Measurements from ENCODE around the gene FABP1. TPM values are rescaled to one million over a fixed set of nuclear protein-coding genes. Genes with fewer than 3 reads are reported as not detected.

Gene FABP1
- total and polyA plus RNA-seq, 2 of the 8 experiments (the other 6 are each of a cell fraction or from before 2014, with no cell fraction given): 0.09 TPM; not detected in 1

DNA sequence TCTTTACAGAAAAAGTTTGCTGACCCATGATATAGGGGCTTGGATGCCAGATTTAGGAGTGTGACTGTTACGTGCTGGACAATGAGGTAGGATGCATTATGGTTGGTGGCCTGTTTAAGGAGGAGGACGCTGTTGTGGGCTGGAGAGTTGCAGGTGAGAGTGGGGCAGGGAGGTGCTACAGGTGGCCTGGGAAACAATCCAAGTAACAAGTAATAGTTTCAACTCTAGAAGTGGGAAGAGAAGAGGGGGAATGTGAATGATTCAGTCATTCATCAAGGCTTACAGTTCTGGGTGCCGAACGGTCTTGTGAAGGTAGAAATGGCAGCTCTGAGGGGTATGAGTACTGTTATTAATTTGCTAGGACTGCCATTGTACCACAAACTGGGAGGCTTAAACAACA, 6.2 kb downstream of the FABP1 start (continued):
- TF ChIP-seq, protein P1, sequence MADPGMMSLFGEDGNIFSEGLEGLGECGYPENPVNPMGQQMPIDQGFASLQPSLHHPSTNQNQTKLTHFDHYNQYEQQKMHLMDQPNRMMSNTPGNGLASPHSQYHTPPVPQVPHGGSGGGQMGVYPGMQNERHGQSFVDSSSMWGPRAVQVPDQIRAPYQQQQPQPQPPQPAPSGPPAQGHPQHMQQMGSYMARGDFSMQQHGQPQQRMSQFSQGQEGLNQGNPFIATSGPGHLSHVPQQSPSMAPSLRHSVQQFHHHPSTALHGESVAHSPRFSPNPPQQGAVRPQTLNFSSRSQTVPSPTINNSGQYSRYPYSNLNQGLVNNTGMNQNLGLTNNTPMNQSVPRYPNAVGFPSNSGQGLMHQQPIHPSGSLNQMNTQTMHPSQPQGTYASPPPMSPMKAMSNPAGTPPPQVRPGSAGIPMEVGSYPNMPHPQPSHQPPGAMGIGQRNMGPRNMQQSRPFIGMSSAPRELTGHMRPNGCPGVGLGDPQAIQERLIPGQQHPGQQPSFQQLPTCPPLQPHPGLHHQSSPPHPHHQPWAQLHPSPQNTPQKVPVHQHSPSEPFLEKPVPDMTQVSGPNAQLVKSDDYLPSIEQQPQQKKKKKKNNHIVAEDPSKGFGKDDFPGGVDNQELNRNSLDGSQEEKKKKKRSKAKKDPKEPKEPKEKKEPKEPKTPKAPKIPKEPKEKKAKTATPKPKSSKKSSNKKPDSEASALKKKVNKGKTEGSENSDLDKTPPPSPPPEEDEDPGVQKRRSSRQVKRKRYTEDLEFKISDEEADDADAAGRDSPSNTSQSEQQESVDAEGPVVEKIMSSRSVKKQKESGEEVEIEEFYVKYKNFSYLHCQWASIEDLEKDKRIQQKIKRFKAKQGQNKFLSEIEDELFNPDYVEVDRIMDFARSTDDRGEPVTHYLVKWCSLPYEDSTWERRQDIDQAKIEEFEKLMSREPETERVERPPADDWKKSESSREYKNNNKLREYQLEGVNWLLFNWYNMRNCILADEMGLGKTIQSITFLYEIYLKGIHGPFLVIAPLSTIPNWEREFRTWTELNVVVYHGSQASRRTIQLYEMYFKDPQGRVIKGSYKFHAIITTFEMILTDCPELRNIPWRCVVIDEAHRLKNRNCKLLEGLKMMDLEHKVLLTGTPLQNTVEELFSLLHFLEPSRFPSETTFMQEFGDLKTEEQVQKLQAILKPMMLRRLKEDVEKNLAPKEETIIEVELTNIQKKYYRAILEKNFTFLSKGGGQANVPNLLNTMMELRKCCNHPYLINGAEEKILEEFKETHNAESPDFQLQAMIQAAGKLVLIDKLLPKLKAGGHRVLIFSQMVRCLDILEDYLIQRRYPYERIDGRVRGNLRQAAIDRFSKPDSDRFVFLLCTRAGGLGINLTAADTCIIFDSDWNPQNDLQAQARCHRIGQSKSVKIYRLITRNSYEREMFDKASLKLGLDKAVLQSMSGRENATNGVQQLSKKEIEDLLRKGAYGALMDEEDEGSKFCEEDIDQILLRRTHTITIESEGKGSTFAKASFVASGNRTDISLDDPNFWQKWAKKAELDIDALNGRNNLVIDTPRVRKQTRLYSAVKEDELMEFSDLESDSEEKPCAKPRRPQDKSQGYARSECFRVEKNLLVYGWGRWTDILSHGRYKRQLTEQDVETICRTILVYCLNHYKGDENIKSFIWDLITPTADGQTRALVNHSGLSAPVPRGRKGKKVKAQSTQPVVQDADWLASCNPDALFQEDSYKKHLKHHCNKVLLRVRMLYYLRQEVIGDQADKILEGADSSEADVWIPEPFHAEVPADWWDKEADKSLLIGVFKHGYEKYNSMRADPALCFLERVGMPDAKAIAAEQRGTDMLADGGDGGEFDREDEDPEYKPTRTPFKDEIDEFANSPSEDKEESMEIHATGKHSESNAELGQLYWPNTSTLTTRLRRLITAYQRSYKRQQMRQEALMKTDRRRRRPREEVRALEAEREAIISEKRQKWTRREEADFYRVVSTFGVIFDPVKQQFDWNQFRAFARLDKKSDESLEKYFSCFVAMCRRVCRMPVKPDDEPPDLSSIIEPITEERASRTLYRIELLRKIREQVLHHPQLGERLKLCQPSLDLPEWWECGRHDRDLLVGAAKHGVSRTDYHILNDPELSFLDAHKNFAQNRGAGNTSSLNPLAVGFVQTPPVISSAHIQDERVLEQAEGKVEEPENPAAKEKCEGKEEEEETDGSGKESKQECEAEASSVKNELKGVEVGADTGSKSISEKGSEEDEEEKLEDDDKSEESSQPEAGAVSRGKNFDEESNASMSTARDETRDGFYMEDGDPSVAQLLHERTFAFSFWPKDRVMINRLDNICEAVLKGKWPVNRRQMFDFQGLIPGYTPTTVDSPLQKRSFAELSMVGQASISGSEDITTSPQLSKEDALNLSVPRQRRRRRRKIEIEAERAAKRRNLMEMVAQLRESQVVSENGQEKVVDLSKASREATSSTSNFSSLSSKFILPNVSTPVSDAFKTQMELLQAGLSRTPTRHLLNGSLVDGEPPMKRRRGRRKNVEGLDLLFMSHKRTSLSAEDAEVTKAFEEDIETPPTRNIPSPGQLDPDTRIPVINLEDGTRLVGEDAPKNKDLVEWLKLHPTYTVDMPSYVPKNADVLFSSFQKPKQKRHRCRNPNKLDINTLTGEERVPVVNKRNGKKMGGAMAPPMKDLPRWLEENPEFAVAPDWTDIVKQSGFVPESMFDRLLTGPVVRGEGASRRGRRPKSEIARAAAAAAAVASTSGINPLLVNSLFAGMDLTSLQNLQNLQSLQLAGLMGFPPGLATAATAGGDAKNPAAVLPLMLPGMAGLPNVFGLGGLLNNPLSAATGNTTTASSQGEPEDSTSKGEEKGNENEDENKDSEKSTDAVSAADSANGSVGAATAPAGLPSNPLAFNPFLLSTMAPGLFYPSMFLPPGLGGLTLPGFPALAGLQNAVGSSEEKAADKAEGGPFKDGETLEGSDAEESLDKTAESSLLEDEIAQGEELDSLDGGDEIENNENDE (IDR thresholded peaks at IDR 0.05; ENCODE audit: insufficient replicate concordance, low read length): no peak
- TF ChIP-seq, protein P2, sequence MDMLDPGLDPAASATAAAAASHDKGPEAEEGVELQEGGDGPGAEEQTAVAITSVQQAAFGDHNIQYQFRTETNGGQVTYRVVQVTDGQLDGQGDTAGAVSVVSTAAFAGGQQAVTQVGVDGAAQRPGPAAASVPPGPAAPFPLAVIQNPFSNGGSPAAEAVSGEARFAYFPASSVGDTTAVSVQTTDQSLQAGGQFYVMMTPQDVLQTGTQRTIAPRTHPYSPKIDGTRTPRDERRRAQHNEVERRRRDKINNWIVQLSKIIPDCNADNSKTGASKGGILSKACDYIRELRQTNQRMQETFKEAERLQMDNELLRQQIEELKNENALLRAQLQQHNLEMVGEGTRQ (IDR thresholded peaks at IDR 0.05; ENCODE audit: low read length): no peak
- TF ChIP-seq, protein P3, sequence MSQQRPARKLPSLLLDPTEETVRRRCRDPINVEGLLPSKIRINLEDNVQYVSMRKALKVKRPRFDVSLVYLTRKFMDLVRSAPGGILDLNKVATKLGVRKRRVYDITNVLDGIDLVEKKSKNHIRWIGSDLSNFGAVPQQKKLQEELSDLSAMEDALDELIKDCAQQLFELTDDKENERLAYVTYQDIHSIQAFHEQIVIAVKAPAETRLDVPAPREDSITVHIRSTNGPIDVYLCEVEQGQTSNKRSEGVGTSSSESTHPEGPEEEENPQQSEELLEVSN (IDR thresholded peaks at IDR 0.05): no peak
- no peak for TF ChIP-seq HDAC6 (IDR thresholded peaks at IDR 0.05; ENCODE audit: low read depth, low read length)
- no peak for TF ChIP-seq BACH1 (IDR thresholded peaks at IDR 0.05; ENCODE audit: low read length)
- TF ChIP-seq SIX5 (IDR thresholded peaks at IDR 0.05; ENCODE audit: low read depth, low read length): no peak
- no peak for TF ChIP-seq NRF1 (IDR thresholded peaks at IDR 0.05; ENCODE audit: low read depth, low read length)
- TF ChIP-seq RXRA (IDR thresholded peaks at IDR 0.05; ENCODE audit: insufficient read depth, low read depth, low read length): no peak

Measured in H1 (cell line).